ENCODE data around the gene ENTREP1.

- no peak for TF ChIP-seq CTCF (IDR thresholded peaks at IDR 0.05)
- no peak for TF ChIP-seq POLR2A (IDR thresholded peaks at IDR 0.05)
Measured at GRCh38 chr9:69326261-69326660, 1.2 kb downstream of the ENTREP1 start.
